ENCODE data around the gene IL17RD.

IL17RD gene

DNA sequence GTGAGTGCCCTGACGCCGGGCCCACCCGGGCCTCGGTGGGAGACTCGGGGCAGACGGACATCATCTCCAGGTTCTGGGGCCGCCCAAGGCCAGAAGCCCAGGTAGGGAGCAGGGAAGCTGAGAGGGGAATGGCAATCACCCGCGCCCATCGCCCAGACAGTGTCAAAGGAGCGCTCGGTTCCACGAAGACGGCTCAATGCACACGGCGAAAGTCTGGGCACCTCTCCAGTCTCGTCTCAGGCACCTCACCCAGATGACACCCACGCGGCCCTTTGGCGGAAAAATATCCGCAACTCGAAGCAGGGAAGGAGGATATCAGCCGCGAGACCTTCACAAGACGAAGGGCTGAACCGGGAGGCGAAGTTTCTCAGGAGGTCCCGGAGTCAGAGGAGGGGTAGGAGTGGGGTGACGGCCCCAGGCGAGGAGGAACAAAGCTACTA lies 916 bp downstream of the IL17RD start:
- H3K27ac Mint-ChIP-seq: no peak overlapping the region
- ATAC-seq (peak; percentile 49), DNase-seq (peak; percentile 14 to 24)
- H3K9me3 Mint-ChIP-seq: no peaks in the 10 kb centered on the region
- peak overlapping the region; percentile 90 to 91 for H3K4me3 Mint-ChIP-seq
- peaks cover 13% of the 10 kb centered on the region for H3K4me1 Mint-ChIP-seq
- H3K27me3 Mint-ChIP-seq: peaks cover 99% of the 10 kb centered on the region

GRCh38 chr3:57163751-57164150 lies 1.4 kb downstream of the IL17RD start:
- peak overlapping the region; percentile 90 to 91 for H3K4me3 Mint-ChIP-seq
- no peak for DNase-seq
- H3K27ac Mint-ChIP-seq: no peak overlapping the region
- peaks cover 18% of the 10 kb centered on the region for H3K4me1 Mint-ChIP-seq
- ATAC-seq: peak; percentile 4
- peaks cover 99% of the 10 kb centered on the region for H3K27me3 Mint-ChIP-seq
- H3K9me3 Mint-ChIP-seq: no peaks in the 10 kb centered on the region

DNA sequence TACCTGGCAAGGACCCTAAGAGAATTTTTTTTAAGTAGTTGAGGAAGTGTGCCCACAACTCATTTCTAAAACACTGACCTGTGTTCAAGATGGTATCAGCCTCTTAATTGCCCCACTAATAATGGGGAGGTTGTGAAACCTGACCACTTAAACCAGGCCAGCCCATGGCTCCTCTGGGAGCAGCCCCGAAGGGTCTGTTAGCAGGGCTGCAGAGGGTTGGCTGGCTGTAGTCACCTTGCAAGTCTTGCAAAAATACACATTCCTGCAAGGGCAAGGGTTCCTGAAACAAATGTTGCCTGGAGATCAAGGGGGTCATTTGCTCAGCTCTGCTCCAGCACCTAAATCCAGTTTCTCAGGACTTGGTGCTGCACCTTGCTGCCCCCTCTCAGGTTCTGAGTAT lies 3.2 kb downstream of the IL17RD start:
- peaks cover 20% of the 10 kb centered on the region for H3K4me1 Mint-ChIP-seq
- peaks cover 90% of the 10 kb centered on the region for H3K27me3 Mint-ChIP-seq
- ATAC-seq (no peak), DNase-seq (no peak)
- H3K27ac Mint-ChIP-seq: peak overlapping the region in 1 of 2 donors; percentile 63
- no peak overlapping the region for H3K4me3 Mint-ChIP-seq
- no peaks in the 10 kb centered on the region for H3K9me3 Mint-ChIP-seq

- H3K27ac Mint-ChIP-seq: no peak overlapping the region
Observed at GRCh38 chr3:57160765-57161538, 4.2 kb downstream of the IL17RD start.

GRCh38 chr3:57160076-57160764 lies 4.9 kb downstream of the IL17RD start:
- ATAC-seq (no peak), DNase-seq (no peak)
- Mint-ChIP-seq H3K4me1 (peaks cover 20% of the 10 kb centered on the region), H3K4me3 (no peak overlapping the region), H3K9me3 (no peaks in the 10 kb centered on the region), H3K27me3 (peaks cover 90% of the 10 kb centered on the region), H3K27ac (no peak overlapping the region)

More at GRCh38 chr3:57160765-57161538, 4.2 kb downstream of the IL17RD start:
- Mint-ChIP-seq H3K4me1 (peaks cover 20% of the 10 kb centered on the region), H3K27me3 (peaks cover 90% of the 10 kb centered on the region), H3K9me3 (no peaks in the 10 kb centered on the region), H3K4me3 (no peak overlapping the region)
- DNase-seq (no peak), ATAC-seq (no peak)

DNA sequence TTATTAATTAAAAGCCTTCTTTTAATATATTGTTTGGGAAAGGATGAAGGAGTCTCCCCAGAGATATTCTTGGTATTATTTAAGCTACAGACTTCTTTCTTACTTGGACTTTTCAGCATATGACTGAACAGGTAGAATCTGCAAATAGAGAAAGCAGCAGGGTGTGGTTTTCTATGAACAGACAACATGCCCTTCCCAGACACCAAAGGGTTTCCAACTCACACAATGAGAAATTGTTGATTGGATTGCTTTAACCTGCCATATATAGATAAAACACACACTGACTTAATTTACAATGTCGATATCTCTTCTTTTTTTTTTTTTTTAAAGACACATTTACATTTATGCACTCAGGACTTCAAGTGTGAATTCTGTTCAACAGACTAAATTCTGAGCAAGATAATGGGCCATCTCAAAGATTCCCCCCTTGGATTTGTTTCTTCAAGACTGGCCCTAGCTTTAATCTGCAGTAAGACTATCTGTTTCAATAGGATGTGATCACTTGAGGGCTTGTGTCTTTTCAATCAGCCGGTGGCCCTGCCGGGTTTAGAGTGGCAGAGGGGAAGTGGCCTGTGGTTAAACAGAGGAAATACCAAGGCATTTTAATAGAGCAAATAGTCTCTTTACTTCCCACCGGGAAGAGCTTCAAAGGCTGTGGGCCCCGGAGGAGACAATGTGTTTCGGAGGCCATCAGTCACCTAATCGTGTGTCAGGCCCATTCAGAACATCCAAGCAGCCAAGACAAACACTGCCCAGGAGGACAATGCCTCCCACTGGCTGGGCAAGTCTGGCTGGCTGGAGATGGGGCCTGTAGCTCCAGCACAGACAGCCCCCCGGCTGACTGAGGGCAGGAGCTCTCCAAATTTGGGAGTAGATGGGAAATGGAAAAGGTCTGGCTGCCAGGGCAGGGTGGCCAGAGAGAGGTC lies 6.1 kb downstream of the IL17RD start:
- ATAC-seq (peak; percentile 80), DNase-seq (peak in 1 of 2 donors; percentile 25)
- H3K27me3 Mint-ChIP-seq: peaks cover 87% of the 10 kb centered on the region
- H3K27ac Mint-ChIP-seq: no peak overlapping the region
- peaks cover 14% of the 10 kb centered on the region for H3K4me1 Mint-ChIP-seq
- H3K9me3 Mint-ChIP-seq: no peaks in the 10 kb centered on the region
- no peak overlapping the region for H3K4me3 Mint-ChIP-seq

GRCh38 chr3:57158325-57158724 lies 6.8 kb downstream of the IL17RD start:
- Mint-ChIP-seq H3K9me3 (no peaks in the 10 kb centered on the region), H3K27ac (no peak overlapping the region), H3K4me1 (peaks cover 11% of the 10 kb centered on the region), H3K4me3 (no peak overlapping the region), H3K27me3 (peaks cover 83% of the 10 kb centered on the region)
- ATAC-seq (no peak), DNase-seq (no peak)

GRCh38 chr3:57157545-57157944 lies 7.6 kb downstream of the IL17RD start:
- peaks cover 11% of the 10 kb centered on the region for H3K4me1 Mint-ChIP-seq

DNA sequence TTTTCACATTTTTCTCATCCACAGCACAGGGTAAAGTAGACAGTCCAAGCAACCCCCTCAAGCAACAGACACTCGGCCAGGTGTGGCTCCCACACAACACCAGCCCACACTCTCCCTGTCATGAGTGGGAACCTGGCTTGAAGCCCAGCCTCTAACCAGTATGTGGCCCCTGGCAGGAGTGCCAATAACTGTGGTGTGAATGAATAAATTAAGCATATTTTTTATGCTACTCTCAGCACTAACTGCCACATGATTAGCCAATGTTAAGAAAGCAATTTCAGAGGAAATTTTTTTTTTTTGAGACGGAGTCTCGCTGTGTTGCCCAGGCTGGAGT lies 9.9 kb downstream of the IL17RD start:
- no peak overlapping the region for H3K4me3 Mint-ChIP-seq
- peaks cover 11% of the 10 kb centered on the region for H3K4me1 Mint-ChIP-seq
- peaks cover 81% of the 10 kb centered on the region for H3K27me3 Mint-ChIP-seq
- no peak for DNase-seq
- H3K9me3 Mint-ChIP-seq: no peaks in the 10 kb centered on the region
- no peak overlapping the region for H3K27ac Mint-ChIP-seq
- no peak for ATAC-seq

More at GRCh38 chr3:57157545-57157944, 7.6 kb downstream of the IL17RD start:
- H3K27me3 Mint-ChIP-seq: peaks cover 80% of the 10 kb centered on the region
- DNase-seq (no peak), ATAC-seq (no peak)
- no peak overlapping the region for H3K4me3 Mint-ChIP-seq
- no peaks in the 10 kb centered on the region for H3K9me3 Mint-ChIP-seq
- no peak overlapping the region for H3K27ac Mint-ChIP-seq

DNA sequence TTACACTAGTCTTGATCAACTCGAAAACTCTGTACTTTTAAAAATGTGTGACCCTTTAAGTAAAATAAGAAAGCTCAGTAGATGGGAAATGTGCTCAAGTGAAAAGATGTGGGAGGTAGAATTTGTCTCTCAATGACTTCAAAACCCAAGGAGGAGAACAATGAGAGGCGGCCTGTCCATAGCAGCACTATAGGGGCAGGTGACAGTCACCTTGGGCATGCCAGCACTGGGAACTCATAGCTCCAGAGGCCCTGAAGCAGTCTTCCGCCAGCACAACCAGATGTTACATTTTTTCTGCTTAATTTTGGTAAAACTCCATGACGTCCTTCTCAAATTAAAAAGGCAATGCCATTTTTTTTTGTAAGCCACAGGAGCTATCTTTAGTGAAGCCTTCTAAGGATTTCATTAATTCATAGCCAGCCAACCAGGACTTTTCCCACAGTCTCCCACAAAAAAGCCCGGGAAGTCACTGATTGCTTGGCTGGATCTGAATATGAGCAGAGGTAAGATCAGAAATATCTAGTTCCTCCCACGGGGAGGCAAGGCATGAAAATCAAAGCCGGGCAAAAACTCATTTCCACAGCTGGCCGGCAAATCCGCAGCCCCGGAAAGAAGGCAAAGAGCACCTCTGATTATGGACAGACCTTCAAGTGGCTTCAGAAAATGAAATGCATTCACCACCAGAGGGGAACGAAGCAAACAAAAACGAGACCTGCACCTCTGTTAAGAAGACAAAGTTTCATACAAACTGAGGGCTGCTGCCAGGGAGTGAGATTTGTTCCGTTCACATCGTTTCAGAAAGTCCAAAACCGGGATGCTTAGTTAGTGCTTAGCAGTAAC lies 10.5 kb downstream of the IL17RD start:
- ATAC-seq (no peak), DNase-seq (no peak)
- Mint-ChIP-seq H3K27ac (no peak overlapping the region), H3K4me1 (peaks cover 11% of the 10 kb centered on the region), H3K4me3 (no peak overlapping the region), H3K27me3 (peaks cover 80% of the 10 kb centered on the region), H3K9me3 (no peaks in the 10 kb centered on the region)

DNA sequence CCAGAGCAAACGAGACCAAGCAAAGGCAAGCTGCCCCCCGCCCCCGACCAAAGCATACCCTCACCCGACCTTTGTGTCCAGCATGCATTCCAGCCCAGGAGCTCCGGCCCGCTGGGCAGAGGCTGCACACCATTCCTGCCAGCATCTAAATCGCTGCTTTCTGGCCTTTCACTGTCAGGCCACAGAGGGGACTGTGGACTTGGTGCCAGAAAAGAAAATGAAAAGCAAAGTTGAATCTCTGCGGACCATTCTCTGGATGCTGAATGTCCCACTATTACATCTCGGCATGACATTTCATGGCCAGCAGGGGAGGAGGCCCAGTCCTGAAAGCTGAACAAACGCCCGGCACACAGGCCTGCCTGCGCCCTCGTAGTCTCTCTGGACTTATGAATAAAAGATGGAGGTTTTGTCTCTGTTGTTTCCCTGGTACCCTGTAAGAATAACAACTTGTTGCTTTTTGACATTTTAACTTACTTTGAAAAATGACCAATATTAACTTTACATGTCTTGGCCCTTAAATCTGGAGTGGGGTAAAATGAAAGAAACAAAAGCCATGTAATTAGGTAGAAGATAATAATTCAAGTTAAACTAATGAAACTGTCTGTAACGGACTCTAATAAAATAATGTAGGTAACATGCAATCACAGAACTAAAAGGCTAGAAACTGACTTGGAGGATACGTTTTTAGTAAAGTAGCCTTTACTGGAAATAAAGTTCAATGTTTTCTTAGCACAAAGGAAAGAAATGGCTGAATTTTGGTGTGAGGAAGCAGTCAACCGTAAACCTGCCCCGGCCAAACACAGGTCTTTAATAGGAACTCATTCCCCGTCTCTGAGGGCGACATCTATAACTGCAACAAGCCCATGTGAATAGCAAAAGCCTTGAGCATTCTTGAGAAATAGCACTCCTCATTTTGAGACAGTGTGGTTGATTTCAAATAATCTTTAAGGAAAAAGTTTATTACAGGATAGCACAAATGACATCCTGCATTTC lies 12.7 kb downstream of the IL17RD start:
- Mint-ChIP-seq H3K27ac (no peak overlapping the region), H3K4me1 (no peaks in the 10 kb centered on the region), H3K9me3 (no peaks in the 10 kb centered on the region), H3K4me3 (no peak overlapping the region), H3K27me3 (peaks cover 78% of the 10 kb centered on the region)
- ATAC-seq: no peak
- no peak for DNase-seq

DNA sequence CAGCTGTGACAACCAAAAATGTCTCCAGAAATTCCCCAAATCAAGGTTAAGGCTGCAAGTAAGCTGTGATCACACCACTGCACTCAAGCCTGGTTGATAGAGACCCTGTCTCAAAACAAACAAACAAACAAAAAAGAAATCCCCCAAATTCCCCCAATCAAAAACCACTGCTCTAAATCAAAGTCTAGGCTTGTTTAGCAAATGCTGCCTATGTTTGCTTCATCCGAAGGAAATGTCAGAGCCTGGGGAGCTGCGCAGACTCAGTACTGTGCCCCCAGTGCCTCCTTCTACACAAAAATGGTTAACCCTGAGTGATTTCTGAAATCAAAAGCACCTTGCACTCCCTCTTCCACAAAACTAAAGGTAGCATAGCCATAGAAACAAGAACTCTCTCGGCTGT lies 13.4 kb downstream of the IL17RD start:
- H3K4me1 Mint-ChIP-seq: no peaks in the 10 kb centered on the region
- H3K27ac Mint-ChIP-seq: no peak overlapping the region
- peaks cover 71% of the 10 kb centered on the region for H3K27me3 Mint-ChIP-seq
- no peak for DNase-seq
- no peaks in the 10 kb centered on the region for H3K9me3 Mint-ChIP-seq
- no peak overlapping the region for H3K4me3 Mint-ChIP-seq
- ATAC-seq: no peak

DNA sequence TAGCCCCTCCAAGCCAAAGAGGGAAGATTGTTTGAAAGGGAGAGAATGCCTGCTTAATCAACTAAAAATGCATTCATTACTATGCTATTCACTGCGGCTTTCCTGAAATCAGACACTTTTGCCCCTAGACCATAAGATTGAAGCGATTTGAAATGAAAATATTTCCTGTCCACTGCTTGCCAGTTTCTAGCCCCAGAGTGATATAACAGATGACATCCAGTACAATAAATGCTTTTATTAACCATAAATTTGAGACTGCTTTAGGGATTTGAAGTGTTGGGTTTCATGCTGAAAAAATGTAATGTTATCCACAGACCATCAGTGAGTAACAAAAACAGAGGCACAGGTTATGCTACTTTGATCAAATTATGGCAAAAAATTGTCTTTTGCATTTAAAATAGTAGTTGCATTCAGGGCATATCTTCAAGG lies 14.1 kb downstream of the IL17RD start:
- H3K4me1 Mint-ChIP-seq: no peaks in the 10 kb centered on the region
- H3K9me3 Mint-ChIP-seq: no peaks in the 10 kb centered on the region

GRCh38 chr3:57150113-57150581 lies 15.0 kb downstream of the IL17RD start:
- Mint-ChIP-seq H3K4me3 (no peak overlapping the region), H3K27me3 (peaks cover 56% of the 10 kb centered on the region), H3K27ac (no peak overlapping the region), H3K9me3 (no peaks in the 10 kb centered on the region), H3K4me1 (no peaks in the 10 kb centered on the region)
- ATAC-seq: no peak
- no peak for DNase-seq

More for the DNA sequence above, 14.1 kb downstream of the IL17RD start:
- Mint-ChIP-seq H3K27me3 (peaks cover 64% of the 10 kb centered on the region), H3K27ac (no peak overlapping the region), H3K4me3 (no peak overlapping the region)
- DNase-seq (no peak), ATAC-seq (no peak)

Data from stimulated activated naive CD8-positive, alpha-beta T cell treated with anti-CD3 and anti-CD28 coated beads, Interleukin-15, amount 100 ng/mL, for 72 hours (primary cell).